ENCODE data around the gene NDRG2.

NDRG2 gene

DNA sequence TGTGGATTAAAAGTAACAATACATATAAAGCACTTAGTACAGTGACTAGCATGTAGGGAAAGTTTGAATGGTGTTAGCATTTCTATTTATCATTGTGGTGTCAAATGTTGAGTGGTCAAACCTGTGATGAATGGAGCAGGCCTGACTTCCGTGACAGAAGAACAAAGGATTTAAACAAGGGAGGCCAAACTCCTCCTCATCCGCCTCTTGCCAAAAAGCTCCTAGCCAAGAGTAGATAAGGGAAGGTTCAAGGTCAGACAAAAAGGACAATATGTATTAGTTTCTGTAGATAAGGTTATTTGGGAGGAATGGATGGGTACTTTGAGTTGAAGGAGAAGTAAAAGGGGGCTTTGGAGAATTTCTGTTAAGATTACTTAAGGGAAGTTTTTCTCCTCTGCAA lies 23.8 kb upstream of the NDRG2 start:
- TF ChIP-seq ZNF561 (tag by site-specific recombination; IDR thresholded peaks at IDR 0.05; ENCODE audit: borderline replicate concordance) = no peak
- no peak for TF ChIP-seq ZNF311 (tag by site-specific recombination; IDR thresholded peaks at IDR 0.05; ENCODE audit: borderline replicate concordance)
- TF ChIP-seq ZNF560 (tag by site-specific recombination; IDR thresholded peaks at IDR 0.05; ENCODE audit: borderline replicate concordance) = no peak
- no peak for TF ChIP-seq ZNF112 (tag by site-specific recombination; IDR thresholded peaks at IDR 0.05)
- no peak for TF ChIP-seq GLI4 (tag by site-specific recombination; IDR thresholded peaks at IDR 0.05)
- TF ChIP-seq PRDM1 (tag by site-specific recombination; IDR thresholded peaks at IDR 0.05) = no peak
- no peak for TF ChIP-seq HOXC10 (CRISPR knock-in tag; IDR thresholded peaks at IDR 0.05)
- no peak for TF ChIP-seq ZNF404 (tag by site-specific recombination; IDR thresholded peaks at IDR 0.05)
- ChIA-PET CTCF (interaction anchor here (1.0 to 2.0 kb wide), 4 partner anchors 8 to 56 kb away, joined by 3 to 8 read pairs (median 5); partner anchors contain the start of gene ARHGEF40), POLR2A (interaction anchor here (2.1 kb wide), 1 partner anchor 44 kb away, joined by 4 read pairs; no protein-coding TSS in a partner anchor)
- no peaks in the 10 kb centered on the region for H3K36me3 ChIP-seq (ENCODE audit: control insufficient read depth in 2 of 2, insufficient read depth in 1 of 2, low read length in 2 of 2)
- no peak overlapping the region for H3K27ac ChIP-seq (ENCODE audit: extremely low read depth, low read depth, low read length)
- H3K4me3 ChIP-seq (ENCODE audit: low read depth, low read length) = no peak overlapping the region
- no peaks in the 10 kb centered on the region for H3K4me1 ChIP-seq (ENCODE audit: control insufficient read depth, insufficient read depth, low read length)
- H3K9me3 ChIP-seq (ENCODE audit: control insufficient read depth, insufficient read depth, low read depth, low read length) = no peaks in the 10 kb centered on the region

DNA sequence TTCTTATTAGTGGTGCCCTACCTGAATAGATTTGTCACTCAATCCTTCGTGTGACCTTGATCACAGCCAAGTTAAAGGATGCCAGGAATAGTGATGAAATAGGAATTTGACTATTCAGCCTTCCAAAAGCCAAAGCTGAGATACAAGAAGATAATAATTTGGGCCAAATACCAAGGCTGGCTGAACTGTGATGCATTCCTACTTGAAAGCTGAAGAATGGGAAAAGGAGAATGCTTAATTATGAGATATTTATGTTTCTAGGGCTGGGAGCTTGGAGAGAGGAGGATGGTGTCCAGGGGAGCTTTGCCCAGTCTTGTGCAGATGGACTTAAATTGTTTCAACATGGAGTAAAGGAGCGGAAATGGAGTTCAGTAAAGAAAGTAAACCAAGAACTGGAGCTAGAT lies 22.5 kb upstream of the NDRG2 start:
- H3K27ac ChIP-seq (ENCODE audit: extremely low read depth, low read depth, low read length) = no peak overlapping the region
- POLR2A ChIA-PET = interaction anchor here (1.0 to 2.1 kb wide), 2 partner anchors 24 to 45 kb away, joined by 3 to 4 read pairs; no protein-coding TSS in a partner anchor

DNA sequence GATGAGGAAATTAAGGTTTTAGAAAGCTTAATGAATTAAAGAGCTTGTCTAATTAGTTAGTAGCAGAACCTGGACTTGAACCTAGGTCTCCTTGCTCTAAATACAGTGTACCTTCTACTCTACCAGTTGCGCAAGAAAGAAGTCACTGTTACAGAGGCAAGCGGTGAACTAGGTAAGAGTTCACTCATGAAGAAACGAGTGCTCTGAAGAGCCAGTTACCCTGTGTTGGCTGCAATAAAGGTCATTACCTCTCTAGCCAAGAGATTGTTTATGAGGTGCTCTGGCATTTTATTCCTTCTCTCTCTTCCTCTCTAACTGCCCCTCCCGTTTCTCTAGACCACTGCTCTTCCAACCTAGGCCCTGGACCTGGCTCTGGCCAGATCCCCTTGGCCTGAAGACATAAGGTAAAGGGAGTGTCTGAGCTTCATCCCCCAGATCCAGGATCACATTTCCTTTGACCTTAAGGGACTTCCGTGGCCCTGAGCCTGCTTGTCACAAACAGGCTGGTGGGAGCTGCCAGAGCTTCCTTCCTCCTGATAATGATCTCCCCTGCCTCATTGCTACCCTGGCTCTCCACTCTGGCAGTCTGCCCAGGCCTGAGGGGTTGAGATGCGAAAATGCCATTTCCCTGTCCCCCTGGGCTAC lies 19.2 kb upstream of the NDRG2 start:
- no peaks in the 10 kb centered on the region for H3K36me3 ChIP-seq (ENCODE audit: control insufficient read depth in 2 of 2, insufficient read depth in 1 of 2, low read length in 2 of 2)
- ChIA-PET POLR2A (no interaction called here), CTCF (interaction anchor here (0.6 to 7.0 kb wide), 11 partner anchors 24 to 264 kb away, joined by 3 to 206 read pairs (median 4); partner anchors contain the start of gene TMEM253)
- no peak overlapping the region for H3K4me3 ChIP-seq (ENCODE audit: low read depth, low read length)
- no peak for TF ChIP-seq TCF7L2 (IDR thresholded peaks at IDR 0.05; ENCODE audit: borderline replicate concordance, low read depth, low read length)
- TF ChIP-seq, protein P1, sequence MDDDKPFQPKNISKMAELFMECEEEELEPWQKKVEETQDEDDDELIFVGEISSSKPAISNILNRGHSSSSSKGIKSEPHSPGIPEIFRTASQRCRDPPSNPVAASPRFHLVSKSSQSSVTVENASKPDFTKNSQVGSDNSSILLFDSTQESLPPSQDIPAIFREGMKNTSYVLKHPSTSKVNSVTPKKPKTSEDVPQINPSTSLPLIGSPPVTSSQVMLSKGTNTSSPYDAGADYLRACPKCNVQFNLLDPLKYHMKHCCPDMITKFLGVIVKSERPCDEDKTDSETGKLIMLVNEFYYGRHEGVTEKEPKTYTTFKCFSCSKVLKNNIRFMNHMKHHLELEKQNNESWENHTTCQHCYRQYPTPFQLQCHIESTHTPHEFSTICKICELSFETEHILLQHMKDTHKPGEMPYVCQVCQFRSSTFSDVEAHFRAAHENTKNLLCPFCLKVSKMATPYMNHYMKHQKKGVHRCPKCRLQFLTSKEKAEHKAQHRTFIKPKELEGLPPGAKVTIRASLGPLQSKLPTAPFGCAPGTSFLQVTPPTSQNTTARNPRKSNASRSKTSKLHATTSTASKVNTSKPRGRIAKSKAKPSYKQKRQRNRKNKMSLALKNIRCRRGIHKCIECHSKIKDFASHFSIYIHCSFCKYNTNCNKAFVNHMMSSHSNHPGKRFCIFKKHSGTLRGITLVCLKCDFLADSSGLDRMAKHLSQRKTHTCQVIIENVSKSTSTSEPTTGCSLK (tag by site-specific recombination; IDR thresholded peaks at IDR 0.05) = no peak
- TF ChIP-seq, protein P2, sequence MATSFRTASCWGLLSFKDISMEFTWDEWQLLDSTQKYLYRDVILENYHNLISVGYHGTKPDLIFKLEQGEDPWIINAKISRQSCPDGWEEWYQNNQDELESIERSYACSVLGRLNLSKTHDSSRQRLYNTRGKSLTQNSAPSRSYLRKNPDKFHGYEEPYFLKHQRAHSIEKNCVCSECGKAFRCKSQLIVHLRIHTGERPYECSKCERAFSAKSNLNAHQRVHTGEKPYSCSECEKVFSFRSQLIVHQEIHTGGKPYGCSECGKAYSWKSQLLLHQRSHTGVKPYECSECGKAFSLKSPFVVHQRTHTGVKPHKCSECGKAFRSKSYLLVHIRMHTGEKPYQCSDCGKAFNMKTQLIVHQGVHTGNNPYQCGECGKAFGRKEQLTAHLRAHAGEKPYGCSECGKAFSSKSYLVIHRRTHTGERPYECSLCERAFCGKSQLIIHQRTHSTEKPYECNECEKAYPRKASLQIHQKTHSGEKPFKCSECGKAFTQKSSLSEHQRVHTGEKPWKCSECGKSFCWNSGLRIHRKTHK (tag by site-specific recombination; IDR thresholded peaks at IDR 0.05) = no peak
- TF ChIP-seq, protein P3, sequence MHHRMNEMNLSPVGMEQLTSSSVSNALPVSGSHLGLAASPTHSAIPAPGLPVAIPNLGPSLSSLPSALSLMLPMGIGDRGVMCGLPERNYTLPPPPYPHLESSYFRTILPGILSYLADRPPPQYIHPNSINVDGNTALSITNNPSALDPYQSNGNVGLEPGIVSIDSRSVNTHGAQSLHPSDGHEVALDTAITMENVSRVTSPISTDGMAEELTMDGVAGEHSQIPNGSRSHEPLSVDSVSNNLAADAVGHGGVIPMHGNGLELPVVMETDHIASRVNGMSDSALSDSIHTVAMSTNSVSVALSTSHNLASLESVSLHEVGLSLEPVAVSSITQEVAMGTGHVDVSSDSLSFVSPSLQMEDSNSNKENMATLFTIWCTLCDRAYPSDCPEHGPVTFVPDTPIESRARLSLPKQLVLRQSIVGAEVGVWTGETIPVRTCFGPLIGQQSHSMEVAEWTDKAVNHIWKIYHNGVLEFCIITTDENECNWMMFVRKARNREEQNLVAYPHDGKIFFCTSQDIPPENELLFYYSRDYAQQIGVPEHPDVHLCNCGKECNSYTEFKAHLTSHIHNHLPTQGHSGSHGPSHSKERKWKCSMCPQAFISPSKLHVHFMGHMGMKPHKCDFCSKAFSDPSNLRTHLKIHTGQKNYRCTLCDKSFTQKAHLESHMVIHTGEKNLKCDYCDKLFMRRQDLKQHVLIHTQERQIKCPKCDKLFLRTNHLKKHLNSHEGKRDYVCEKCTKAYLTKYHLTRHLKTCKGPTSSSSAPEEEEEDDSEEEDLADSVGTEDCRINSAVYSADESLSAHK (tag by site-specific recombination; IDR thresholded peaks at IDR 0.05) = no peak
- no peak for TF ChIP-seq ZNF112 (tag by site-specific recombination; IDR thresholded peaks at IDR 0.05)
- TF ChIP-seq BCL11A (tag by site-specific recombination; IDR thresholded peaks at IDR 0.05; ENCODE audit: low read depth) = no peak
- TF ChIP-seq ZNF19 (tag by site-specific recombination; IDR thresholded peaks at IDR 0.05; ENCODE audit: low read depth) = no peak
- no peak for TF ChIP-seq ZNF311 (tag by site-specific recombination; IDR thresholded peaks at IDR 0.05; ENCODE audit: borderline replicate concordance)
- TF ChIP-seq ZNF426 (tag by site-specific recombination; IDR thresholded peaks at IDR 0.05) = no peak
- TF ChIP-seq ZBTB48 (tag by site-specific recombination; IDR thresholded peaks at IDR 0.05) = no peak
- no peak for TF ChIP-seq ZNF776 (tag by site-specific recombination; IDR thresholded peaks at IDR 0.05; ENCODE audit: borderline replicate concordance)
- TF ChIP-seq ZNF133 (tag by site-specific recombination; IDR thresholded peaks at IDR 0.05) = no peak
- H3K27ac ChIP-seq (ENCODE audit: extremely low read depth, low read depth, low read length) = no peak overlapping the region
- no peaks in the 10 kb centered on the region for H3K9me3 ChIP-seq (ENCODE audit: control insufficient read depth, insufficient read depth, low read depth, low read length)
- H3K4me1 ChIP-seq (ENCODE audit: control insufficient read depth, insufficient read depth, low read length) = no peaks in the 10 kb centered on the region

More for the DNA sequence above, 22.5 kb upstream of the NDRG2 start:
- H3K4me1 ChIP-seq (ENCODE audit: control insufficient read depth, insufficient read depth, low read length) = no peaks in the 10 kb centered on the region
- H3K36me3 ChIP-seq (ENCODE audit: control insufficient read depth in 2 of 2, insufficient read depth in 1 of 2, low read length in 2 of 2) = no peaks in the 10 kb centered on the region
- no peak overlapping the region for H3K4me3 ChIP-seq (ENCODE audit: low read depth, low read length)
- CTCF ChIA-PET = interaction anchor here (0.6 to 3.2 kb wide), 9 partner anchors 8 to 185 kb away, joined by 3 to 20 read pairs (median 4); partner anchors contain the start of gene ARHGEF40
- no peaks in the 10 kb centered on the region for H3K9me3 ChIP-seq (ENCODE audit: control insufficient read depth, insufficient read depth, low read depth, low read length)
- TF ChIP-seq ZBTB17 (tag by site-specific recombination; IDR thresholded peaks at IDR 0.05) (peak; percentile 78), ZNF223 (tag by site-specific recombination; IDR thresholded peaks at IDR 0.05) (no peak)
